Measurements from ENCODE around the gene LZTR1. TPM values are rescaled to one million over a fixed set of nuclear protein-coding genes. Genes with fewer than 3 reads are reported as not detected.
A peak's percentile ranks its signal among the peaks of the same experiment; 100 is the strongest.

Gene LZTR1
- total and polyA plus RNA-seq, 2 experiments from 2014 or later: 9.2 to 39.9 TPM

GRCh38 chr22:20951932-20952380, 30.1 kb upstream of the LZTR1 start (continued):
- TF ChIP-seq REST (IDR thresholded peaks at IDR 0.05; ENCODE audit: unreplicated experiment): no peak

- H3K4me1 ChIP-seq (ENCODE audit: insufficient read depth): peaks cover 11% of the 10 kb centered on the region; the same call in 1 of the 2 replicates
- Mint-ChIP-seq H3K4me1 (peaks cover 10% of the 10 kb centered on the region; the same call in 2 of the 3 replicates), H3K9me3 (no peaks in the 10 kb centered on the region), H3K36me3 (ENCODE audit: low read depth) (peaks cover 46% of the 10 kb centered on the region), H3K27ac (peak overlapping the region; percentile 11; the same call in 1 of the 2 replicates), H3K27me3 (ENCODE audit: insufficient read depth, low read depth, poor library complexity) (peaks cover 7% of the 10 kb centered on the region), H3K4me3 (no peak overlapping the region)
- no peak for ATAC-seq
- H3K9me2 ChIP-seq (ENCODE audit: insufficient read depth): no peaks in the 10 kb centered on the region
- no peak overlapping the region for H3K4me3 ChIP-seq
- DNase-seq (ENCODE audit: low spot score): no peak
- H3K27me3 ChIP-seq (ENCODE audit: insufficient read depth): peaks cover 6% of the 10 kb centered on the region; the same call in 1 of the 2 replicates
- H3K79me2 ChIP-seq (replicated peaks; ENCODE audit: insufficient read depth): peaks cover 39% of the 10 kb centered on the region
- no peak overlapping the region for H2AFZ ChIP-seq
- H3F3A ChIP-seq (replicated peaks; ENCODE audit: low read depth): peaks cover 11% of the 10 kb centered on the region; the same call in 1 of the 2 replicates
- H3K27ac ChIP-seq (ENCODE audit: low read depth): no peak overlapping the region
- TF ChIP-seq ZNF462 (CRISPR knock-in tag; IDR thresholded peaks at IDR 0.05): no peak
- TF ChIP-seq EZH2 (IDR thresholded peaks at IDR 0.05; ENCODE audit: low read depth, unreplicated experiment): no peak
- TF ChIP-seq CREB1 (CRISPR knock-in tag; IDR thresholded peaks at IDR 0.05; ENCODE audit: low read depth): no peak
- no peak for TF ChIP-seq REST (IDR thresholded peaks at IDR 0.05; ENCODE audit: unreplicated experiment)
- TF ChIP-seq POLR2AphosphoS5 (IDR thresholded peaks at IDR 0.05; ENCODE audit: low read depth): no peak
- peaks cover 21% of the 10 kb centered on the region for H3K36me3 ChIP-seq (ENCODE audit: insufficient read depth)
- no peak overlapping the region for H3K4me2 ChIP-seq
- H4K20me1 ChIP-seq (replicated peaks; ENCODE audit: insufficient read depth): peaks cover 49% of the 10 kb centered on the region
Measured at GRCh38 chr22:20952544-20953341, 29.4 kb upstream of the LZTR1 start.
